ENCODE data around the gene DOK6.

DOK6 gene

DNA sequence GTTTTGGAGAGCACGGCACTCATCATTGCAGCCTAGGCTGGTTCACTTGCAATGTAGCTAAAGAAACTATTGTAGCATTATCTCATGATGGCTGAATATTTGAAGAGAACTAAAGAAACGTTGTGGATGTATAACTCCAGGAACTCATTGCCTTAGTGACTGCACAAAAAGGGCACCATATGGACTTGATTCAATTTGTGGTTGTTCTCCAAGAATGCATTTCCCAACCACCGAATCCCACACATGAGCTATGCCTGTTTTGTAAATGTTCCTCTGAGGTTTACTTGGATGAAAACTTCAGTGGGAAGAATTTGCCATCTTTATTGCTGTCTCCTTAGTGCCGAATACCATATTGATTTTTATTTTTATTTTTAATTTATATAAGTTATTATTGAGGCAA, 43.5 kb downstream of the DOK6 start:
- no peak for DNase-seq

DNA sequence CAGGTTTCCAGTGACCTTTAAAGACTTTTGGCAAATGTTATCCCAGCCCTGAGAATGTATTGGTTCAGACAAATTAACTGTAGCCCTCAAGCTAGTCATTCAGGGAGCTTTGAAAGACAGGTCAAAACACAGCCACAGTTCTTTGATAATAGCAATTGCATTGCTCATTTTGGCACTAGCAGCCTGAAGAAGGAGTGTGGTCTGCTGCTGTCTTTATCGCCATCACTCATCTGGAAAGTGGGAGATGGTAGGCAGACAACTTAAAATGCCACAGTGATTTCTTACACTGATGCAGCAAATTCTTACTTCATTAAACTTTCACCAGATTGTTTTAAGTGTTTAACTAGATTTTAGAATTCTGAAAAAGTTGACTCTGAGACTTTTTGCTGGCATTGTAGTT, 47.2 kb downstream of the DOK6 start:
- DNase-seq = no peak

DNA sequence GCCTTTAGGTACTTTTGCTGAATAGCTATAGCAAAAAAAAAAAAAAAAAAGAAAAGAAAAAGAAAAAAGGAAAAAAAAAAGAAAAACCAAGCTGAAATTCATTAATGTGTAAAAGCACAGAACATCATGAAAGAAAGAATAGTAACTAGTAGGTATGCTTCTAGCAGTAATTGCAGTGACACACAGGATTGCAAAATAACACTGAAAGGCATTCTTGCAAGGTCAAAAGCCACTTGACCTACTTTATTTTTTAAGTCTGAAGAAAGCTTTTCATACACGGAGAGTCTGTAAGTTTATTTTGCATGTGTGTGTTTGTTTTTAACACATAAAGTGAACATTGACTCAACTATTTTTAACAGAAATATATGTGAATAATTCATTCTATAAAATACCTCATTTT, 54.4 kb downstream of the DOK6 start:
- no peak for DNase-seq

DNA sequence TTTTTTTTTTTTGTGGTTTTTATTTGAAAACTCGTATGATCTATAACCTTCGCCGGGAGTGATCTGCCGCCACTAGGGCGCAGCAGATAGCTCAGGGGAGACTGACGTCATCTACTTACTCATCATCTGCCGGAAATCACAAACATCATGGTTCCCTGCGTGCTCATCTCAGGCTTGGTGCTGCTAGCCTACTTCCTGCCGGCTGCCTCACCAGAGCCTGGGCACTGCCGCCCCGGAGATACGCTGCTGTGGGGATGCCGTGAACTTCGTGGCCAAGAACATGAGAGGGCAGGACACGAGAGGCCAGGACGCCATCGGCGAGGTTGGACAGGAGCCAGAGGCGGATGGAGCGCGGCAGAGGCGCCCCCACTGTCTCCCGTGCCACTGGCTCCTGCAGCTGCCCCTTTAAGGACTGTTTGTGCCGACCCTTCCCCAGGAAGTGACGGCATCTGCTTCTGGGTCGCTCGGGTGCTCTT, 68.8 kb downstream of the DOK6 start:
- peak; percentile 70 for DNase-seq

DNA sequence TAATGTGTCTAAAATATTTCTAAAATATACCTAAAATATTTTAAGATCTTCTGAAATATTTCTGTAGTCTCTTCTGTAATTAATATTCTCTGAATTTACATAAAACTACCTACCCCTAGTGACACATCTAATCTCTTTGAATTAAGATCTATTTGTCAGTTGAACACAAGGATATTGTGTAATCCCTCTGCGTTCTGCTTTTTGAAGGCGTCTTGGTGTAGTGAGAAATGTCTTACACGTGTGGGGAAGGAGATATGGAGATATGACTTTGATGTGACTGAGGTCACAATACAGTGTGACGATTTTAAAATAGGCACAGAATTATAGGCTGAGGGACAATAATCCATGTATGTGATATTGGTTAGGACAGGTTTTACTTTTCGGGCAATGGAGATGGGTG, 79.8 kb downstream of the DOK6 start:
- DNase-seq = no peak

DNA sequence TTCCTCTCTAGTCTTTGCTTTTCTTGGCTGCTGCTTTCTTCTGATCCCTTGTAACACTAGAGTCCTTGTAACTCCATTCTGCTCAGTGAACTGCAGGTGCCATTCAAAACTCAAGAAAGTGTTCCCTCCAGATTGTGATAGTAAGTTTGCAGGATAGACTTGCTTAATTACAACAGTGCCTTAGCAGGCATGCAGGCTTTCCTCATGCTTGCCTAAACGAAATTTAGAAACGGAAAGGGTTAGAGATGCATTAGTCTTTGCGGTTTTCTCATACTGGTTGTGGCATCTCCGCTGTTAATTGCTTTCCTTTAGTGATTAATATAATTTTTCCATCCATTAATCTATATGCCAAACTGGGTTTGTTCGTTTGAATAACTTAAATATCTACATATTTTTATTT, 82.9 kb downstream of the DOK6 start:
- no peak for DNase-seq

DNA sequence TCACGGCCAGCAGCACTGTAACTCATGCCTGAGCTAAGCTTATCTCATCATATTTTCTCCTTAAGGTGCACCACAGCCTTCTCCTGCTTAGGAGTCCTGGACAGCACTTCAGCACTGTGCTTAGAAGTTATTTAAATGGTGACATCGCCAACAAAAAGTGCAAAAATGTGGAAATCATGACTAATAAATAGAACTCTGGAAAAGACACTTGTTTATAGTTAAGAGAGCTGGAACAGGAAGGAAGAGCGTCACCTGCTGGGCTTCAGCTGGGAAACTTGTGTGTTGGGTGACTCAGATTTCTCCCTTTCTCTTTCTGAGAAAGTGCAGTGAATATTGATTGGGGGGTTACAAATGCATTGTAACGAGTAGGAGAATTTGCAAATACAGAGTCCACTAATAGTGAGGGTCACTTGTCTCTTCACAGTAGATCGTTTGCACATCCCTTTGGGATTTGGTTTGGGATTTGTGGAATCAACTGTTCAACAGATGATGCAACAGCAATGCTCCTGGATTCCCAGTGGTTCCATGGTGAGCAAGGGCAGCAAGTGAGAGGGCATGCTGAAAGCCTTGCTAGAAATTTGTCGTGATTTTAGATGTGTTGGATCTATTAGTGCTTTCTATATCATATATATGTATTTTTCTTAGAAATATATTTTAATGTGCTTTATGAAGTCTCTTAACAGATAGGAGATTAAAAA, 84.2 kb downstream of the DOK6 start:
- DNase-seq = no peak

DNA sequence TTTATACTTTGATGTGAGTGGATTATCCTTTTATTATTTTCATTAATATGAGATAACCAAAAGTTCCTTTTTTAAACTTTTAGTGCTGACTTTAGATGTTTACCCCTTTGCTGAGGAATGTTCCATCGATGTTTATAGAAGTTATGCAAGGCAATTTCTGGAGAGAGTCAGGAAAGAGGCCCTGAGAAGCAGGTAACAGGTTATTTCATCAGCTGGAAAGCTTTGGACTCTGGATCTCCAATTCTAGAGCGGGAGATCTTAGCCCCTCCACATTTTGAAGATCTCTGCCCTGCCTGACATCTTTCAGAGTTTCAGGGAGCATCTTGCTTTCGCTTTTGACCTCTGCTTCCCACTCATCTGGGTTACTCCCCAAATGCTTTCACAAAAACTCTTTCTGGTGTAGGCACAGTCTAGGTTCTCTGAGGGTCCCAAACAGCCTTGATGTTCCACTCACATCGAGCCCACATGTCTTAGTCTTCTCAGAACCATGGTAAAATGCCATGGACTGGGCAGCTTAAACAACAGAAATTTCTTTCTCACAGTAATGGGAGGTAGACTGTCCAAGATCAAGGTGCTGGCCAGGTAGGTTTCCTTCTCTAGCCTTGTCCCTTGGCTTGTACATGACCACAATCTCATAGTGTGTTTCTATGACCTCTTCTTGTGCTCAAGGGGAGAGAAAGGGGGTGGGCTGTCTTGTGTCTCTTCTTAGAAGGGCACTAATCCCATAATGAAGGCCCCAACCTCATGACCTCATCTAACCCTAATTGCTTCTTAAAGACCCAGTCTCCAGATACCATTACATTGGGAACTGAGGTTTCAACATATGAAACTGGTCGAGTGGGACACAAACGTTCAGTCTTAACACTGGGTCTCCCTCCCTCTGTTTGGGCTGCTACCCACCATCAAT, 87.1 kb downstream of the DOK6 start:
- no peak for DNase-seq

DNA sequence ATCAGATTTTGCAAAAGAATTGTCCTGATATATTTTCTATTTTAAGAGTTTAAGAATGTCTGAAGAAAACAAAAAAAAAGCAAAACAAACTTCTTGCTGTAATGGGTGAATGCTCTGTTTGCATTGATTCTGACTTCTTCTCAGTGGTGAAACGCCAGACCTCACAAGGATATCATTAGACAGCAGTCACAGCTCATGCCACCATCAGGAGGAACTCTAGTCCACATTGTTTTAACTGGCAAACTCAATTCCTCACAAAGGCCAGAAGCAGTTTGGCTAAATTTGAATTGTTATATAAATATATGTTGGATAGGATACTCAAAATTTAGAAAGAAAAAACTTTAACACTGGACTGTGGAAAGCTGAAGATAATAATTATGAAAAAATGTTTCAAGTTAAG, 89.4 kb downstream of the DOK6 start:
- no peak for DNase-seq

DNA sequence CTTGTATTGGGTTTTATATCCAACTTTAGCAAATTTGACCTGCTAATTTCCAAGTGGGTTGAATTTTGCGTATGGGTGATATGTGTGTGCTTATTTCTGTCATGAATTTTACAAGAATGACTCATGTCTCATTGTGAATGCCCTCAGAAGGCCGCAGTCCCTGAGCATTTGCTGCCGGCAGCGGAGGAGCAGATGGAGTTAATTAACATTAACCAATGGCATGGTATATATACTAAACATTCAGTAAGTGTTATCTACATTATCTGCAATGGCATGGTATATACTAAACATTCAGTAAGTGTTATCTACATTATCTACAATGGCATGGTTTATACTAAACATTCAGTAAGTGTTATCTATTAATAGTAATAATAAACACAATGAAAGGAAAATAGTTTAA, 90.1 kb downstream of the DOK6 start:
- DNase-seq = no peak

DNA sequence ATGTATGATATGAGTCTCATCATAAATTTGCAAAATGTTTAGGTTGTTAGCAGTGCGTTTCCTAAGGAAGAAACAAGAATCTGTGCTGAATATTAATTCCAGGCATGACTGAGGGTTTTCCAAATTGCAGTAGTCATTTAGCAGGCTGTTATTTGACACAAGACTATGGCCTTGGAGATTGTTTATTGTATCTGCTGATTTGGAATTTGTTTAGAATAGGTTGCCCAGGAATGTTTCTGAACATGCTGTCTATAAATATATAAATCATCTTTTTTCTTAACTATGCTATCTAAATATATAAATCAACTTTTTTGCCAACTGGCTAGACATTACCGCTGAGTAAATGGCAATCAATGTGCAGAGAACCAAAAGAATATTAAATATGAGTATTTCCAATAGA, 90.9 kb downstream of the DOK6 start:
- no peak for DNase-seq

DNA sequence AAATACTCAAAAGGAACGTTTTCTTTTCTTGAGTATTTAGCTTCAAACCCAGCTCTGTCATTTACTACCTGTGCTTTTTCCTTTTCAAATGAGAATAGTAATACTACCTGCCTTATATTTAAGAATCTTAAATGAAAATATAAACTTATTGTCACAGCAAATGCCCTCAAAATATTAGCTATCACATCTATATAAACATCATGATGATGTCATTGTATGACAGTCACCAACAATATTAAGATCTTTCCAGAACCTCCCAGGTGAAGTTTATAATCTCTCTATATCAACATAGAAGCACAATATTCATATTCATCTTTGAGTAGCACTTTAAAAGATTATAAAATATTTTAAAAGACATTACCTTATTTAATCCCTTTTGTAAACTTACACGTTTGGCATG, 92.2 kb downstream of the DOK6 start:
- DNase-seq = no peak

DNA sequence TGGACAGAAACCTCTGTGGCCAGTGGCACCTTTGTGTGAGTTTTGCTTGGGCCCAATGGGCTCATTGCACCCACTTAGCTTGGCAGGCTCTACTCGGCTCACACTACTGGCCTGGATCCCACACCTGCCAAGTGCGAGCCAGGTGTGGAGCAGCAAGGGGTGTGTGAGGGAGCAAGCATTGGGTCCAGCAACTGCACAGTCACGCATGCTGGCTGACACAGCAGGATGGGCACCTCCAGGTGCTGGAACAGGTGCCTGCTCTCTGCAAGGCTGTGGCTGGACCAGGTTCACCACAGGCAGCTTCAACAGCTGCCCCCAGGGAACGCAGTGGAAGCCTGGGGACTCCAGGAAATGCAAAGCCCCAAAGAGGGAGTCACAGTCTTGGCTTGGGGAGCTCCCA, 94.2 kb downstream of the DOK6 start:
- DNase-seq = no peak

DNA sequence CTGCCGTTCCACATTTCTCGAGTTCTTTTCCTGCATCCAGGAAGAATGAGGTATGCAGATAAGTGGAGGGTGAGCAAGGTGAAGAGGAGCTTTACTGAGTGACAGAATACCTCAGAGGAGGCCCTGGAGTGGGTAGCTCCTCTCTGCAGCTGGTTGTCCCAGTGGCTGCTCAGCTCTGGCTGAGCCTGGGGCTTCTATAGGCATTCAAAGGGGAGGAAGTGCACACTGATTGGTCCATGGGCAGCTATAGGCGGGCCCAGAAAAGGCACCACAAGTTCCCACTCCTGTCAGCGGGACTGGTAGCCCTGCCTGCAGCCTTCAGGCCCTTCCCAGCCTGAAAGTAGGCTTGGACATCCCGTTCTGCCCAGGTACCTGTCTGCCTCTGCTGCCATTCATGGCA, 94.7 kb downstream of the DOK6 start:
- DNase-seq = no peak

DNA sequence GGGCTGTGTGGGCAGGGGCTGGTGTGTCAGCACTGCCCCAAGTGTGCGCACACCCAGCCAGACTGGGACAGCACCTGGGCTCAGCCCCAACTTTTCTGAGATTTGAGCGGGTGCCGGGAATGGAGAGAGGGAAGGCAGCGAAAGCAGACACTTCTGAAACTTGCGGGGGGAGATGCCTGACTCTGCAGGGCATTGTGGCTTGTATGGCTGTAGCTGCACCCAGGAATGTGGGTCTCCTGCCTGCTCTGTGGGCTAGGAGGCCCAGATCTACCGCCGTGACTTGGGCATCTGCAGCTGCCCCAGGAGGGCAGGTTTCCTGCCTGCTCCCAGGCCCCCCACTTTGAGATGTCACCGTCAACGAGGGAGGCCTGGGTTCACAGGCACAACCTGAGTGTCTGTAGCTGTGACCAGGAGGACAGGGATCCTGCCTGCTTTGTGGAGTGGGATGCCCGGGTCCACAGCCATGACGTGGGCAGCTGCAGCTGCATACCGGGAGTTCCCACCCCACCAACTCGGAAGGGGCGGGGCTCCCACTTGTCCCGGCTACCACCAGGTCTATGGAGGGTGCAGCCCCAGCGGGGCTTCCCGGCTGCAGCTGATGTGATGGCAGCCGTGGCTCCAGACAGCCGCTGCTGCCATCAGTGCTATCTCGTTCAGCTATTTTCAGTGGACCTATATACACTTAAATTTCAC, 95.3 kb downstream of the DOK6 start:
- no peak for DNase-seq

DNA sequence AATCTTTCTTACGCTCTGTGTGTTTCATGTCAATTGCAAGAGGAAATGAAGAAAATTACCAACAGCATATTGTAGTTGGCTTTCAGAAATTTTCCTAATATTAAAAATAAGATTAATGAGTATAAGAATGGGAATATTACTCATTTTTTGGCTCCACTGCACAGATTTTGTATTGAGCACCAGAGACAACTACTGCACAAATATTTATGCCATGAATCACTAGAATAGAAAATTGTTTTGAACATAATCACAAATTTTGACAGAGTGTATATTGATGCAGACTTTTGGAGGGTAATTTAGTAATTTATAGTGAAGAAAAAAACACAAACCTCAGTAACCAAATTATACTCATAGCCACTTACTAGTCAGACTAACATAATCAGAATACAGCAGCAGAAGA, 118.3 kb downstream of the DOK6 start:
- no peak for DNase-seq

DNA sequence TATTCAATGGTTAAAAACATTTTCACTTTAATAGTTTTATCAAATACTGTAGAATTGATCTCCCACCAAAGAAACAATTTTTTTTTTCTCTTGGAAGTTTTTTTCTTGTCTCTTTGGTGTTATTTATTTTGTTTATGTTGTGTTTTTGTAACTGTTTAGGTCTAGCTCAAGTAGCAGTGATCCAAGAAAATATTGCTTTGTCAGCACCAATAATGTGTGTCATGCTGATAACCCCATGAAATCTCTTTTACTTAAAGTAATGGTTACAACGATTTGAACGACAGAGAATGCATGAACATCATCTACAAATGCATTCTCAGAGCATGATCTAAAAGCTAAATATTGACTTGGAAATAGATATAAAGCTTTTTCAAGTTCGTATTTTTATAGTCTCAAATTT, 122.9 kb downstream of the DOK6 start:
- no peak for DNase-seq

DNA sequence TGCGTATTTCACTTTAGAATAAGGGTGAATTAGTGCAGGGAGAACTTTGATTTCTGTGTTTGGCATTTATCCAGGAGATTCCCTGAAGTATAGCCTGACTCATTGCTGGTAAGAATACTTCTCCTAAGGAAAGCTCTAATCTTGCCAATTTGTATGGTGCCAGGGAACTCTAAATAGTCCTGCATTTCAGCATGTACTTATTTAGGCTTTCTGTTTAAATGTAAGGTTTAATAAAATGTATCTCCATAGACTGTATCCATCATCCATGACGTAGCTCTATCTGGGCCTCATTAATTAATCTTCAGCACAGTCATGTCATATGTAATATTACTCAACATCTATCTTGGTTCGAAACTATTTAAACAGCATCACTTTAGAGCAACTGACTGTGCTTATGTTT, 127.7 kb downstream of the DOK6 start:
- DNase-seq = no peak

DNA sequence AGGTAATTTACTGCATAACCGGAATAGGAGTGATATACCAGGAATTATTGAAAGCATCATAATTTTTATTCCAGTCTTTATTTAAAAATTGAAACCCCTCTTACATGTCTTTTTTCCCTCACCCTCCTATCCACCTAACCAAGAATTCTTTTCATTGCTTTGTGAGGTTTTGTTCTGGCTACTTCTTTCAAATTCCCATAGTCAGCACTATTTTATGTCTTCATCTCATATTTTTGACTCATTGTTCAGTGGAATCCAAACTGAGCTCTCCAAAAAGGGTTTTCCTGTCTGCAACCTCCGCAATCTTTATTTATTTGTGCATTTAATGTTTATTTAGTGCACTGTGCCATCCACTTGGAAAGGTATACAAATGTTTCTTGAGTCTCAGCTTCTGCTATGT, 128.5 kb downstream of the DOK6 start:
- no peak for DNase-seq

DNA sequence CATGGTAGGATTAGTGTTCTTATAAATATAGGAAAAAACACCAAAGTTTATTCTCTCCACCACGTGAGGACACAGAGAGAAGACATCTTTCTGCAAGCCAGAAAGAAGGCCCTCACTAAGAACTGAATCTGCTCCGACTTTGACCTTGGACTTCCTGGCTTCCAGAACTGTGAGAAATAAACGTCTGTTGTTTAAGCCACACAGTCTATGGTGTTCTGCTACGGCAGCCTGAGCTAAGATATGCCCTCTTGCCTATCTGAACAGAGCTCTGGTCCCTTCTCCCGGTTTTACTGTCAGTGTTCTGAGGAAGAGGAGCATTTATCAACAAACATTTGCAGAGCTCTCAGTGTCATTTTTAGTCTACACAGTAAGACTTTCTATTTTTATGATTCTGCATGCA, 131.3 kb downstream of the DOK6 start:
- DNase-seq = no peak

DNA sequence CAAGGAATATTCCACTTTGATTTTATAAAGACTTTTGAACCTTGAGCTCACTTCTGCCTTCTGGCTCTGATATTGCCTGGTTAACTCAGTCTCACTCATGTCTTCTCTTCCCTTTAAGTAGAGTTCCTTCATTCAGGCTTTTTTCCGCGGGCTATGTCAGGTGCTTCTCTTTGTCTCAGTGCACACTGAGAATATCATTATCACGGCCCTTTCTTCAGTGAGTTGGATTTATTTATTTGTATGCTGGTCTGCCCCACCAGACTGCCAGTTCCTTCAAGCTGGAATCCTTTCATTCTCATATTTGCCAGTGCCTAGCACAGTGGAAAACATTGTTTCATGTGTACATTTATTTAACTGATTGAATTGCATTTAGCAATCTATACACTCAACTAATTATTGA, 136.5 kb downstream of the DOK6 start:
- no peak for DNase-seq

DNA sequence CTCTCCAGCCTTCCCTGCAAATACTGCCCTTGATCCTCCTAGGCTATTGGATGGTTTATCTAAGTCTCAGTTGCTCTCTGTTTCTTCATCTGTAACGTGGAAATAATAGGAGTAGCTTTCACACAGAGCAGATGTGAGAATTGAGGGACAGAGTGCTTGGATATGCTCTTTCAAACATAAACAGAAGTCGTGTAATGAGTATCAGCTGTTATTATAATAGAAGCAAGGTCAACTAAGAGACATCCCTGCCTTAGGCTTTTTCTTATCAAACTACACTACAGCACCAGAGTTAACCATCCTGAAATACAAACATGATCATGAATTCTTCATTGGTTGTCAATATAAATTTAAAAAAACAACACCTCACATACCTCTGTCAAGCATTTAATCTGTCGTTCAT, 138.2 kb downstream of the DOK6 start:
- no peak for DNase-seq

DNA sequence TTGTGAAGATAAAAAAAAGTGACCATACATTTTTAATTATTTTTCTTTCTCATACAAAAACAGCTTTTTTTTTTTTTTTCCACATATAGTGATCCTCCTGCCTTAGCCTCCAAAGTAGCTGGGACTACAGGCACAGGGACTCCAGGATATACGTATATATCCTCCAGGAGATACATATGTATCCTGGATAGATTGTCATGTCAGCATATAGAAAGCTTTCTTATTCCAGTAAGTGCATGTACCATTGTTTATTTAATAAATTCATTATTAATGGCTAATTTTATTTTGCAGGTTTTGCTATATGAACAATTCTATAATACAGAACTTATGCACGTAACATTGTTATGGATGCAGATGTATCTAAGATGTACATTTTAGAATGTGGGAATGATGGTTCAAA, 138.7 kb downstream of the DOK6 start:
- DNase-seq = no peak

DNA sequence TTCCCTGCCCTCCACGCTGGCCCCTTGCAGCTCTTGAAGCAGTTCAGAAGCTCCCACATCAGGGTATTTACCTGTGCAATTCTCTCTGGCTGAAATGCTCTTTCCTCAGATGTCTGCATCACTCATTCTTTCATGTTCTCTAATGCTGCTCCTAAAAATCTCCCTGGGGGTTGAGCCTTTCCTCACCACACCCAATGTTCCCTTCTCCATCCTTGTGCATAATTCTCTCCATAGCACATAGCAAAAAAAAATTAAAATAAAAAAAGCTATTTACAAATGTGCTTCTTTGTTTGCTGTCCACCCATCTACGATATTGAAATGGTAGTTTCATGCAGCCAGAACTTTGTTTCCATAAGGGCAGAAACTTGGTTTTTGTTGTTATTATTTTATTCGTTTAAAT, 155.5 kb downstream of the DOK6 start:
- no peak for DNase-seq
